Keratinocyte (primary cell): ENCODE measurements around the gene SERP2.

Source experiments
- EZH2 ChIP-seq: IDR thresholded peaks from one replicate; pipeline ENCODE4 v1.6.1; 2012; ENCODE audit warnings: inconsistent platforms, mild to moderate bottlenecking, low read length, moderate library complexity
- TF ChIP-seq, protein P1 (sequence below), 3 experiments: IDR thresholded peaks in 1 of 3; conservative IDR thresholded peaks in 1 of 3; optimal IDR thresholded peaks in 1 of 3; 2 replicates in 2 of 3; 3 replicates in 1 of 3; pipeline versions ENCODE3 to v1.5.1; 2011; ENCODE audit warnings: low read length in 3 of 3, mild to moderate bottlenecking in 3 of 3, moderate library complexity in 2 of 3, control low read depth in 1 of 3, inconsistent platforms in 1 of 3; ENCODE audit not compliant: insufficient read depth in 2 of 3; ENCODE audit errors: extremely low read depth in 1 of 3

GRCh38 chr13:44409595-44409994 lies 36.0 kb downstream of the SERP2 start:
- TF ChIP-seq, protein P1, sequence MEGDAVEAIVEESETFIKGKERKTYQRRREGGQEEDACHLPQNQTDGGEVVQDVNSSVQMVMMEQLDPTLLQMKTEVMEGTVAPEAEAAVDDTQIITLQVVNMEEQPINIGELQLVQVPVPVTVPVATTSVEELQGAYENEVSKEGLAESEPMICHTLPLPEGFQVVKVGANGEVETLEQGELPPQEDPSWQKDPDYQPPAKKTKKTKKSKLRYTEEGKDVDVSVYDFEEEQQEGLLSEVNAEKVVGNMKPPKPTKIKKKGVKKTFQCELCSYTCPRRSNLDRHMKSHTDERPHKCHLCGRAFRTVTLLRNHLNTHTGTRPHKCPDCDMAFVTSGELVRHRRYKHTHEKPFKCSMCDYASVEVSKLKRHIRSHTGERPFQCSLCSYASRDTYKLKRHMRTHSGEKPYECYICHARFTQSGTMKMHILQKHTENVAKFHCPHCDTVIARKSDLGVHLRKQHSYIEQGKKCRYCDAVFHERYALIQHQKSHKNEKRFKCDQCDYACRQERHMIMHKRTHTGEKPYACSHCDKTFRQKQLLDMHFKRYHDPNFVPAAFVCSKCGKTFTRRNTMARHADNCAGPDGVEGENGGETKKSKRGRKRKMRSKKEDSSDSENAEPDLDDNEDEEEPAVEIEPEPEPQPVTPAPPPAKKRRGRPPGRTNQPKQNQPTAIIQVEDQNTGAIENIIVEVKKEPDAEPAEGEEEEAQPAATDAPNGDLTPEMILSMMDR (optimal IDR thresholded peaks at IDR 0.05 in 1 of 3, IDR thresholded peaks at IDR 0.05 in 1 of 3, conservative IDR thresholded peaks at IDR 0.05 in 1 of 3; ENCODE audit: extremely low read depth in 1 of 3, insufficient read depth in 2 of 3, low read length in 3 of 3): no peak
- TF ChIP-seq EZH2: no peak
